Type B pancreatic cell (in vitro differentiated cells): ENCODE measurements around the gene ERC1. TPM values are rescaled to one million over a fixed set of nuclear protein-coding genes. Genes with fewer than 3 reads are reported as not detected.

Experiments
- DNase-seq: peaks from one replicate; pipeline ENCODE4 v3.0.0; 2021; ENCODE audit warnings: mixed read lengths; ENCODE audit not compliant: unreplicated experiment; ENCODE audit errors: extremely low spot score
- H3K27ac Mint-ChIP-seq: 2 replicates; pipeline ENCODE4 v1.8.0; 2021; ENCODE audit warnings: mild to moderate bottlenecking, mixed read lengths
- H3K27me3 Mint-ChIP-seq: 2 replicates; pipeline ENCODE4 v1.8.0; 2021; ENCODE audit warnings: mixed read lengths
- H3K36me3 Mint-ChIP-seq: 2 replicates; pipeline ENCODE4 v1.8.0; 2021; ENCODE audit warnings: mixed read lengths
- H3K4me1 Mint-ChIP-seq: one replicate; pipeline ENCODE4 v1.8.0; 2021; ENCODE audit warnings: mixed read lengths; ENCODE audit not compliant: unreplicated experiment
- H3K4me3 Mint-ChIP-seq: 2 replicates; pipeline ENCODE4 v1.8.0; 2021; ENCODE audit warnings: mild to moderate bottlenecking, mixed read lengths
- H3K9me3 Mint-ChIP-seq: 2 replicates; pipeline ENCODE4 v1.8.0; 2021; ENCODE audit warnings: mixed read lengths
- total RNA-seq: library from RNA; stranded (reverse); gene quantifications from 2 replicates; pipeline ENCODE4 v1.2.1, GENCODE V29; 2021; ENCODE audit warnings: low replicate concordance
- TF ChIP-seq, protein P1 (sequence below): fragments of 200-600 bp; sonication (generic); conservative IDR thresholded peaks from 2 replicates; pipeline ENCODE4 v1.5.0; 2021; ENCODE audit warnings: antibody characterized with exemption, mild to moderate bottlenecking

Gene ERC1
- total RNA-seq, 1 donor from 2014 or later: 62.8 TPM

DNA sequence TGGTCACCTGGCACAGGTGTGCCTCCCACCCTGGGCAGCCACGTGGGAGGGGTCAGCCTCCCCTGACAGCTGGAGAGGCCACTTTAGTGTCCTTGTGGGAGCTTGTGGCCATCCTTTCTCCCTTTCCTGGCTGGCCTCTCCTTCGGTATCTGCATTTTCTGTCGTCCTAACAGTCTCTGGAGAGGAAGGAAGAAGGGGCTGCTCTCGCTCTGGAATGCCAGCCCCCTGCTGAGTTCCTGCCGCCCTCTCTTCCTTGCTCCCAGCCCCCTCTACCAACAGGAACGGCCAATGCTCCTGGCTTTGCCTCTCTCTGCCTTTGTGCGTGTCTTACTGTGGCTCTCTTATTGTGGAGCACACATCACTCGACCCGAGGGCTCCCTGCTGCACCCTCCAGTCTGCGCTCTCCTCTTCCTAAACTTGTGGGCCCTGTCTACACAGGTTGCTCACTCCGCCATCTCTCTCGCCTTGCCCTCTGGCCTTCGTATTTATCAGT lies 532.6 kb downstream of the ERC1 start:
- H3K4me3 Mint-ChIP-seq: no peak overlapping the region
- peaks cover 48% of the 10 kb centered on the region for H3K27me3 Mint-ChIP-seq
- H3K9me3 Mint-ChIP-seq: no peaks in the 10 kb centered on the region

DNA sequence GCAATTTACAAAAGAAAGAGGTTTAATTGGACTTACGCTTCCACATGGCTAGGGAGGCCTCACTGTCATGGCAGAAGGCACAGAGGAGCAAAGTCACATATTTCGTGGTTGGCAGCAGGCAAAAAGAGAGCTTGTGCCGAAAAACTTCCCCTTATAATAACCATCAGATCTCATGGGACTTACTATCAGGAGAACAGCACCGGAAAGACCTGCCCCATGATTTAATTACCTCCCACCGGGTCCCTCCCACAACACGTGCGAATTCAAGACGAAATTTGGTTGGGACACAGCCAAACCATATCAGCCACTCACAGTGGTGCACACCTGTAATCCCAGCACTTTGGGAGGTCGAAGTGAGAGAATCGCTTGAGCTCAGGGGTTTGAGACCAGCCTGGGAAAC lies 534.8 kb downstream of the ERC1 start:
- no peak for DNase-seq
- H3K27ac Mint-ChIP-seq: no peak overlapping the region
- no peaks in the 10 kb centered on the region for H3K9me3 Mint-ChIP-seq
- H3K4me3 Mint-ChIP-seq: no peak overlapping the region
- H3K27me3 Mint-ChIP-seq: peaks cover 54% of the 10 kb centered on the region
- peaks cover 9% of the 10 kb centered on the region for H3K4me1 Mint-ChIP-seq
- H3K36me3 Mint-ChIP-seq: peaks cover 8% of the 10 kb centered on the region
- TF ChIP-seq, protein P1, sequence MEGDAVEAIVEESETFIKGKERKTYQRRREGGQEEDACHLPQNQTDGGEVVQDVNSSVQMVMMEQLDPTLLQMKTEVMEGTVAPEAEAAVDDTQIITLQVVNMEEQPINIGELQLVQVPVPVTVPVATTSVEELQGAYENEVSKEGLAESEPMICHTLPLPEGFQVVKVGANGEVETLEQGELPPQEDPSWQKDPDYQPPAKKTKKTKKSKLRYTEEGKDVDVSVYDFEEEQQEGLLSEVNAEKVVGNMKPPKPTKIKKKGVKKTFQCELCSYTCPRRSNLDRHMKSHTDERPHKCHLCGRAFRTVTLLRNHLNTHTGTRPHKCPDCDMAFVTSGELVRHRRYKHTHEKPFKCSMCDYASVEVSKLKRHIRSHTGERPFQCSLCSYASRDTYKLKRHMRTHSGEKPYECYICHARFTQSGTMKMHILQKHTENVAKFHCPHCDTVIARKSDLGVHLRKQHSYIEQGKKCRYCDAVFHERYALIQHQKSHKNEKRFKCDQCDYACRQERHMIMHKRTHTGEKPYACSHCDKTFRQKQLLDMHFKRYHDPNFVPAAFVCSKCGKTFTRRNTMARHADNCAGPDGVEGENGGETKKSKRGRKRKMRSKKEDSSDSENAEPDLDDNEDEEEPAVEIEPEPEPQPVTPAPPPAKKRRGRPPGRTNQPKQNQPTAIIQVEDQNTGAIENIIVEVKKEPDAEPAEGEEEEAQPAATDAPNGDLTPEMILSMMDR: no peak

More for the DNA sequence above, 532.6 kb downstream of the ERC1 start:
- TF ChIP-seq, protein P1: no peak
- no peak for DNase-seq
- Mint-ChIP-seq H3K27ac (no peak overlapping the region), H3K36me3 (peaks cover 8% of the 10 kb centered on the region), H3K4me1 (peaks cover 11% of the 10 kb centered on the region)

DNA sequence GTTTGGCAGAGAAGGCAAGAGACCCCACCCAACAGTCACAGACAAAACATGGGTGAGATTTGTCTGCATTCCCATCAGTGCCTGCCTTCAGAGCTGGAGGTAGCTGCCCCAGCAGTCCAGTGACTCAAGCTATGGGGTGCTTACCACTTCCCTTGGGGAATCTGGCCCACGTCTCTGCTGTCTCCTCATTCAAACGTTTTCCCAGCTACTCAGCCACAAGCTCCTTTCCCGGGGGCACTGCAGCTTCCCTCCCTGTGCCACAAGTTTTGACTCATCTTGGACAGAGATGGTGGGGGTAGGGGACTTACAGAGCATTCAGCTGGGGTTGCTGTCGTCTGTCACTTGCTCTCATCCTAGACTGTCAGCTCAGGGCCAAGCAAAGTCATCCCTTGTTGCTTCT lies 536.8 kb downstream of the ERC1 start:
- TF ChIP-seq, protein P1: no peak
- Mint-ChIP-seq H3K9me3 (no peaks in the 10 kb centered on the region), H3K27me3 (peaks cover 71% of the 10 kb centered on the region), H3K4me3 (peak overlapping the region; percentile 46), H3K4me1 (peaks cover 9% of the 10 kb centered on the region), H3K27ac (no peak overlapping the region), H3K36me3 (peaks cover 8% of the 10 kb centered on the region)
- DNase-seq: no peak

DNA sequence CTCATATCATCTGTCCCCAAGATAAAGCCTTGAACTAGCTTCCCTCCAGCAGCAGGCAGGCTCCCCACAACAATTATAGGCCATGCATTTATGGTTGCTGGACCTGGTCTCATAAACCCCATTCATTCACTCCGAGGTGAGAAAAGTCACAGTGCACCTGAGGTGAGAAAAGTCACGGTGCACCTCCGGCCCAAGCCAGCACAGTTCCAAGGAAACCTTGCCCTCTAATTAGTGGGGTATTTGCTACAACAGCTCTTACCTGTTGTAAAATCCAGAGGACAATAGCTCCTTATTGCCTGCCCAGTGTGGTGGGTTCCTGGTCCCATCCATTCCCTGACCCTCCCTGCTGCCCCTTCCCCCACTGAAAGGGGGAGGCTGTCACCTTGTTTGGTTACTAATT lies 537.8 kb downstream of the ERC1 start:
- DNase-seq: no peak

DNA sequence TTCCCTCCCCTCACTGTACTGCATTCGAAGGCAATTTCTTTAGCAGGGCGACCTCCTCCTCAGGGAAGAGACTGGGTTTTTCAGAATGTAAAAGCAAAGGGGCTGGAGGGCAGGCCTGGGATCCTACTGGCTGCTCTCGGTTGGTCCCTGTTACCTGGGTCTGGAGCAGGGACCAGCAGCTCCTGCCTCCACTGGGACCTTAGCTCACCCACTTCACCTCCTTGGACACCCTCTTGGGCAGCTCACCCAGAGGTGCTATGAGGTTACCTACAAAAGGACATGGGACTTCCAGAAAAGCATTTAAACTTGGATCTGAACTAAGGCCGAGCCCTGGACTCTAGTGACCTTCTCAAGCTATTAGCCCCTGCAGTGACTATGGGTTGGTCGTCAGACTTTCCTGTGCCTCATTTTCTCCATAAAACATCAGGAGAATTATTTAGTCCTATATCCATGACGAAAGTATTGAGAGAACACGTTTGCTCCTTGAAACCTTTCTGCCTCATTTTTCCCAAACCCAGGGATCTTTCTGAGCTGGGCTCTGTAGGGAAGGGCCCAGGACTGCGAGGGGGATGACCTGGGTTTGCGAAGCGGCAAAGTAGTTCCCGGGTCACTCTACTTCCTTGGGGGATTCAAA lies 538.3 kb downstream of the ERC1 start:
- peaks cover 7% of the 10 kb centered on the region for H3K4me1 Mint-ChIP-seq
- peak overlapping the region; percentile 96 for H3K4me3 Mint-ChIP-seq
- H3K9me3 Mint-ChIP-seq: no peaks in the 10 kb centered on the region
- DNase-seq: no peak
- H3K36me3 Mint-ChIP-seq: peaks cover 8% of the 10 kb centered on the region
- peak overlapping the region; percentile 94 for H3K27ac Mint-ChIP-seq
- TF ChIP-seq, protein P1: no peak
- peaks cover 75% of the 10 kb centered on the region for H3K27me3 Mint-ChIP-seq

More for the DNA sequence above, 537.8 kb downstream of the ERC1 start:
- no peaks in the 10 kb centered on the region for H3K9me3 Mint-ChIP-seq
- H3K27ac Mint-ChIP-seq: no peak overlapping the region
- H3K27me3 Mint-ChIP-seq: peaks cover 78% of the 10 kb centered on the region
- peaks cover 8% of the 10 kb centered on the region for H3K36me3 Mint-ChIP-seq
- H3K4me3 Mint-ChIP-seq: peak overlapping the region; percentile 96
- peaks cover 8% of the 10 kb centered on the region for H3K4me1 Mint-ChIP-seq
- TF ChIP-seq, protein P1: no peak
